ENCODE data around the gene PER2.

DNA sequence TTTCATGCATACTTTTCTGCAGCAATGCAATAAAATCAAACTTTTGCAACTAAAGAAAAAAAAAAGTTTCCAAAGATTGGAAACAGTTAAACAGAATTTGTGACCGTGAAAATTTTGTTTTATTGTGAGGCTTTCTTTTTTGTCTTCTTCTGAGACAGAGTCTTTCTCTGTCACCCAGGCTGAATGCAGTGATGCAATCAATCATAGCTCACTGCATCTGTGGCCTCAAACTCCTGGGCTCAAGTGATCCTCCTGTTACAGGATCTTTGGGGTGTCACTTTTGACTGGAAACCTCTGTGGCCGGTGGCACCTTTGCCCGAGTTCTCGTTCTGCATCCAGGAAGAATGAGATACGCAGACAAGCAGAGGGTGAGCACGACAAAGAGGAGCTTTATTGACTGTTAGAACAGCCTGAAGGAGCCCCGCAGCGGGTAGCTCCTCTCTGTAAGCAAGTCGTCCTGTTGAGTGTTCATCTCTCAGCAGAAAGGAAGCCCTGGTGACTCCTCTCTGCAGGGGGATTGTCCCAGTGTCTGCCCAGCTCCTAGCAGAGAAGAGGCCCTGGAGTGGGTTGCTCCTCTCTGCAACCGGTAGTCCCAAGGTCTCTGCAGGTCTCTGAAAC lies 68.0 kb downstream of the PER2 start:
- TF ChIP-seq, protein P1, sequence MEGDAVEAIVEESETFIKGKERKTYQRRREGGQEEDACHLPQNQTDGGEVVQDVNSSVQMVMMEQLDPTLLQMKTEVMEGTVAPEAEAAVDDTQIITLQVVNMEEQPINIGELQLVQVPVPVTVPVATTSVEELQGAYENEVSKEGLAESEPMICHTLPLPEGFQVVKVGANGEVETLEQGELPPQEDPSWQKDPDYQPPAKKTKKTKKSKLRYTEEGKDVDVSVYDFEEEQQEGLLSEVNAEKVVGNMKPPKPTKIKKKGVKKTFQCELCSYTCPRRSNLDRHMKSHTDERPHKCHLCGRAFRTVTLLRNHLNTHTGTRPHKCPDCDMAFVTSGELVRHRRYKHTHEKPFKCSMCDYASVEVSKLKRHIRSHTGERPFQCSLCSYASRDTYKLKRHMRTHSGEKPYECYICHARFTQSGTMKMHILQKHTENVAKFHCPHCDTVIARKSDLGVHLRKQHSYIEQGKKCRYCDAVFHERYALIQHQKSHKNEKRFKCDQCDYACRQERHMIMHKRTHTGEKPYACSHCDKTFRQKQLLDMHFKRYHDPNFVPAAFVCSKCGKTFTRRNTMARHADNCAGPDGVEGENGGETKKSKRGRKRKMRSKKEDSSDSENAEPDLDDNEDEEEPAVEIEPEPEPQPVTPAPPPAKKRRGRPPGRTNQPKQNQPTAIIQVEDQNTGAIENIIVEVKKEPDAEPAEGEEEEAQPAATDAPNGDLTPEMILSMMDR (IDR thresholded peaks at IDR 0.05; ENCODE audit: low read depth, low read length, poor library complexity, severe bottlenecking), result no peak
- no peak for TF ChIP-seq EZH2phosphoT487 (IDR thresholded peaks at IDR 0.05; ENCODE audit: borderline replicate concordance, low read length)
